OCI-LY7 (cell line): ENCODE measurements around the gene MEAF6.

Source experiments
- CTCF ChIP-seq: fragments of 200-600 bp; sonication (generic); conservative IDR thresholded peaks from 2 replicates; pipeline ENCODE4 v1.5.1; 2014; ENCODE audit warnings: mild to moderate bottlenecking, antibody characterized with exemption, low read length, moderate library complexity, mixed read lengths
- EZH2phosphoT487 ChIP-seq: fragments of 200-600 bp; sonication (generic); IDR thresholded peaks from 2 replicates; pipeline ENCODE4 v1.6.1; 2018; ENCODE audit warnings: low read depth, borderline replicate concordance, mild to moderate bottlenecking, mixed run types, antibody characterized with exemption, low read length, moderate library complexity, mixed read lengths

- TF ChIP-seq CTCF, result no peak
- TF ChIP-seq EZH2phosphoT487, result no peak
These were observed 36.1 kb downstream of the MEAF6 start for GRCh38 chr1:37478451-37478881.
